GM18861 (cell line): Measurements from ENCODE around the gene OR51D1.

Source experiments
- ATAC-seq: cut with Tn5 transposase; IDR thresholded peaks from one replicate; pipeline ENCODE4 v1.9.1; 2021; ENCODE audit not compliant: unreplicated experiment

OR51D1 gene

GRCh38 chr11:4644233-4644632, 7.0 kb downstream of the OR51D1 start:
- no peak for ATAC-seq

- no peak for ATAC-seq
Observed at GRCh38 chr11:4645974-4646373, 8.7 kb downstream of the OR51D1 start.

- ATAC-seq = no peak
Observed at GRCh38 chr11:4647766-4648165, 10.5 kb downstream of the OR51D1 start.

- no peak for ATAC-seq
Observed at GRCh38 chr11:4654635-4655369, 17.5 kb downstream of the OR51D1 start.

GRCh38 chr11:4658629-4659445, 21.6 kb downstream of the OR51D1 start:
- no peak for ATAC-seq

- ATAC-seq = no peak
Observed at GRCh38 chr11:4662876-4663275, 25.6 kb downstream of the OR51D1 start.

GRCh38 chr11:4664183-4664582, 26.9 kb downstream of the OR51D1 start:
- ATAC-seq = no peak

GRCh38 chr11:4664786-4665185, 27.5 kb downstream of the OR51D1 start:
- no peak for ATAC-seq

GRCh38 chr11:4665424-4665823, 28.1 kb downstream of the OR51D1 start:
- ATAC-seq = no peak

GRCh38 chr11:4671741-4672140, 34.5 kb downstream of the OR51D1 start:
- no peak for ATAC-seq

GRCh38 chr11:4672470-4672869, 35.2 kb downstream of the OR51D1 start:
- ATAC-seq = no peak

- no peak for ATAC-seq
Observed at GRCh38 chr11:4673781-4674180, 36.5 kb downstream of the OR51D1 start.

- ATAC-seq = no peak
Observed at GRCh38 chr11:4677948-4678347, 40.7 kb downstream of the OR51D1 start.

GRCh38 chr11:4680341-4680740, 43.1 kb downstream of the OR51D1 start:
- no peak for ATAC-seq

- no peak for ATAC-seq
Observed at GRCh38 chr11:4682623-4683419, 45.5 kb downstream of the OR51D1 start.

GRCh38 chr11:4684631-4685285, 47.5 kb downstream of the OR51D1 start:
- ATAC-seq = no peak
